Natural killer cell treated with Interleukin-12 subunit alpha and Interleukin-12 subunit beta and Interleukin-15 and Interleukin-18, amount 100 ng/mL, for 72 hours (primary cell): ENCODE measurements around the gene SUSD1. TPM values are rescaled to one million over a fixed set of nuclear protein-coding genes. Genes with fewer than 3 reads are reported as not detected.

Source experiments
- ATAC-seq, 2 donors: fragments of 150-1000 bp; cut with Tn5 transposase in 1 of 2; sonication (Bioruptor Pico), chemical (Tn5 transposase) in 1 of 2; 2 replicates each; pipeline ENCODE4 v1.10.0; 2021
- DNase-seq: peaks from one replicate; pipeline ENCODE4 v3.0.0; 2022; ENCODE audit warnings: low spot score
- H3K27ac Mint-ChIP-seq, 2 donors: 1 replicate in 1 of 2; 2 replicates in 1 of 2; pipeline ENCODE4 v1.8.0; 2022; ENCODE audit warnings: mixed read lengths in 2 of 2, mild to moderate bottlenecking in 1 of 2, moderate library complexity in 1 of 2
- H3K27me3 Mint-ChIP-seq, 2 donors: 1 replicate in 1 of 2; 2 replicates in 1 of 2; pipeline ENCODE4 v1.8.0; 2022; ENCODE audit warnings: mixed read lengths in 2 of 2
- H3K36me3 Mint-ChIP-seq: one replicate; pipeline ENCODE4 v1.8.0; 2022; ENCODE audit warnings: mixed read lengths
- H3K4me1 Mint-ChIP-seq, 2 donors: 1 replicate in 1 of 2; 2 replicates in 1 of 2; pipeline ENCODE4 v1.8.0; 2022; ENCODE audit warnings: low read depth in 2 of 2, mixed read lengths in 2 of 2, mild to moderate bottlenecking in 1 of 2
- H3K4me3 Mint-ChIP-seq: one replicate; pipeline ENCODE4 v1.8.0; 2022; ENCODE audit warnings: mixed read lengths
- H3K9me3 Mint-ChIP-seq: 2 replicates; pipeline ENCODE4 v1.8.0; 2022; ENCODE audit warnings: mixed read lengths
- total RNA-seq, 2 donors: library from RNA; stranded (reverse); gene quantifications; one replicate each; pipeline ENCODE4 v1.2.3, GENCODE V29; 2022

The SUSD1 gene
- total RNA-seq, 2 donors from 2014 or later = 20.0 to 23.4 TPM

GRCh38 chr9:112025850-112026249, 149.2 kb downstream of the SUSD1 start:
- Mint-ChIP-seq H3K36me3 (peaks cover 7% of the 10 kb centered on the region), H3K4me1 (peaks cover 23 to 29% of the 10 kb centered on the region in 2 donors), H3K4me3 (no peak overlapping the region), H3K9me3 (no peaks in the 10 kb centered on the region), H3K27me3 (peaks cover 8 to 9% of the 10 kb centered on the region in 2 donors), H3K27ac (no peak overlapping the region)
- ATAC-seq (no peak), DNase-seq (no peak)

- Mint-ChIP-seq H3K4me1 (peaks cover 6 to 8% of the 10 kb centered on the region in 2 donors), H3K27me3 (peaks cover 8 to 19% of the 10 kb centered on the region in 2 donors), H3K36me3 (no peaks in the 10 kb centered on the region), H3K9me3 (no peaks in the 10 kb centered on the region), H3K4me3 (no peak overlapping the region), H3K27ac (no peak overlapping the region)
- DNase-seq (no peak), ATAC-seq (no peak)
Observed at GRCh38 chr9:112021742-112022141, 153.4 kb downstream of the SUSD1 start.

- peaks cover 6 to 8% of the 10 kb centered on the region in 2 donors for H3K4me1 Mint-ChIP-seq
- H3K9me3 Mint-ChIP-seq = no peaks in the 10 kb centered on the region
- ATAC-seq = peak in 1 of 2 donors; percentile 48
- no peaks in the 10 kb centered on the region for H3K36me3 Mint-ChIP-seq
- peak overlapping the region; percentile 8 for H3K4me3 Mint-ChIP-seq
- DNase-seq = no peak
- H3K27me3 Mint-ChIP-seq = peaks cover 8 to 20% of the 10 kb centered on the region in 2 donors
- H3K27ac Mint-ChIP-seq = no peak overlapping the region
Observed at GRCh38 chr9:112020680-112021596, 154.2 kb downstream of the SUSD1 start.

- H3K27me3 Mint-ChIP-seq = peaks cover 10 to 18% of the 10 kb centered on the region in 2 donors
- no peak overlapping the region for H3K4me3 Mint-ChIP-seq
- H3K36me3 Mint-ChIP-seq = no peaks in the 10 kb centered on the region
- no peak overlapping the region for H3K27ac Mint-ChIP-seq
- peaks cover 3 to 11% of the 10 kb centered on the region in 2 donors for H3K4me1 Mint-ChIP-seq
- no peak for DNase-seq
- no peak for ATAC-seq
- no peaks in the 10 kb centered on the region for H3K9me3 Mint-ChIP-seq
Observed at GRCh38 chr9:112017878-112018277, 157.2 kb downstream of the SUSD1 start.

DNA sequence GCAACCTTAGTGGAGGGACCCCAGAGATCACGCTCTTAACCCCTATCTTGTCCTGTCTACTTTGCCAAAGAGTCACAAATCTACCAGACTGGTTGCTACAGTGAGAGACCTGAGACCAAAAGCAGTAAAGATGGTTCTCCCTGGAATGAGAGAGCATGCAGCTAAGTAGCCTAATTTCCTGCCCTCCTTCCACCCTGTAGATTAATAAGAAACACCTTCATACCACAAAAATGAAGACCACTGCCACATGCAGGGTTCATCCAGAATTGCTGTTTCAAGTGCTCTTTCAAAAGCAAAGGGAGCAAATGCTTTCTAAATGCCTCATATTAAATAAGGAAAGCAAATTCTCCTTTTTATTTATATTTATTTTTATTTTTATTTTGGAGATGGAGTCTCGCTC, 159.4 kb downstream of the SUSD1 start:
- Mint-ChIP-seq H3K4me3 (no peak overlapping the region), H3K27me3 (peaks cover 9 to 14% of the 10 kb centered on the region in 2 donors), H3K27ac (no peak overlapping the region), H3K36me3 (no peaks in the 10 kb centered on the region), H3K9me3 (no peaks in the 10 kb centered on the region), H3K4me1 (peaks cover 10 to 18% of the 10 kb centered on the region in 2 donors)
- DNase-seq (no peak), ATAC-seq (no peak)

GRCh38 chr9:112015149-112015548, 159.9 kb downstream of the SUSD1 start:
- peaks cover 9 to 14% of the 10 kb centered on the region in 2 donors for H3K27me3 Mint-ChIP-seq
- H3K4me3 Mint-ChIP-seq = no peak overlapping the region
- no peaks in the 10 kb centered on the region for H3K9me3 Mint-ChIP-seq
- no peak for ATAC-seq
- no peaks in the 10 kb centered on the region for H3K36me3 Mint-ChIP-seq
- no peak for DNase-seq
- H3K4me1 Mint-ChIP-seq = peaks cover 9 to 15% of the 10 kb centered on the region in 2 donors
- H3K27ac Mint-ChIP-seq = no peak overlapping the region

- no peaks in the 10 kb centered on the region for H3K9me3 Mint-ChIP-seq
- DNase-seq (no peak), ATAC-seq (no peak)
- peaks cover 9 to 14% of the 10 kb centered on the region in 2 donors for H3K27me3 Mint-ChIP-seq
- peaks cover 15% of the 10 kb centered on the region in 2 donors for H3K4me1 Mint-ChIP-seq
- peak overlapping the region in 1 of 2 donors; percentile 19 for H3K27ac Mint-ChIP-seq
- H3K36me3 Mint-ChIP-seq = no peaks in the 10 kb centered on the region
- H3K4me3 Mint-ChIP-seq = no peak overlapping the region
Observed at GRCh38 chr9:112013266-112013665, 161.8 kb downstream of the SUSD1 start.

DNA sequence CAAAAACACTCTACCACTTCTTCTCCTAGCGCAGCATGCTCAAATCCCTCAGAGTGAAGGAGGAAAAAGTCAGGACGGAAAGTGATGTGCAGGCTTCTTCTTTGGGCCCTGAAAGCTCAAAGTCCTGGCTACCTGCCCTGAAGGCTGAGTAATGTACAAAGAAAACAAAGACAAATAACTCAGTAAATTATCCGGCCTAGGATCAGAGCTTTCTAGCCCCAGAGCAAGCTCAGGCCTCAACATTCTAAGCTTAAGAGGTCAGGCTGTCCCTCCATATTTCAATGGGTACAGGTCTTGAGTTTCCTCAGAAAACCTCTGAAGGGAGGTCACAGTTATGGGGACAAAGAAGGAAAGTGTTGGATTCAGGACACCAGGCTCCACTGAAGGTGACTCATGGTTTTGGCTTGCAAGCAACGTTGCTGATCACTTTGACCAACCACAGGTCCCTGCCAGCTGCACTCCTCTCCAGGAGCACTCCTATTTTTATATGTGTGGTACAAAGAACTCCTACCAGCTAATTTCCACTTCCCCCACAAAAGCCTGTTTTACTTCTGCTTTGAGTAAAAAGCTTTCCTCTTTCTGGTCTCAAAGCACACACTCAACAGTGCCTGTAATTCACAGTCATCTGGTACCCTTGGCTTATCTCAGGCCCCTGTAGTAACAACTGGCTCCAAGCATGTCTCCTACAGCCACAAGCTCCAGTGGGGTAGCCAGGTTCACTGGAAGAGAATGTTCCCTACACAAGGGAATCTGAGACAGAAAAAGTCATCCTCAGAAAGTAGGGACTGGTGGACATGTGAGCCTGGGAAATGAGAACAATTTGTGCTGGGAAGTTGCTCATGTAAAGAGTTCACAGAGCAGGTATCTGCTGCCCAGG, 162.8 kb downstream of the SUSD1 start:
- no peak for DNase-seq
- Mint-ChIP-seq H3K36me3 (no peaks in the 10 kb centered on the region), H3K27me3 (peaks cover 8 to 9% of the 10 kb centered on the region in 2 donors), H3K27ac (no peak overlapping the region), H3K4me3 (peak overlapping the region; percentile 32), H3K9me3 (no peaks in the 10 kb centered on the region), H3K4me1 (peaks cover 15 to 19% of the 10 kb centered on the region in 2 donors)
- ATAC-seq = peak; percentile 71 to 93

GRCh38 chr9:112011051-112011620, 164.0 kb downstream of the SUSD1 start:
- H3K4me3 Mint-ChIP-seq = no peak overlapping the region
- no peak for ATAC-seq
- peaks cover 3 to 9% of the 10 kb centered on the region in 2 donors for H3K27me3 Mint-ChIP-seq
- H3K36me3 Mint-ChIP-seq = no peaks in the 10 kb centered on the region
- DNase-seq = no peak
- H3K4me1 Mint-ChIP-seq = peaks cover 15 to 19% of the 10 kb centered on the region in 2 donors
- H3K27ac Mint-ChIP-seq = no peak overlapping the region
- H3K9me3 Mint-ChIP-seq = no peaks in the 10 kb centered on the region

DNA sequence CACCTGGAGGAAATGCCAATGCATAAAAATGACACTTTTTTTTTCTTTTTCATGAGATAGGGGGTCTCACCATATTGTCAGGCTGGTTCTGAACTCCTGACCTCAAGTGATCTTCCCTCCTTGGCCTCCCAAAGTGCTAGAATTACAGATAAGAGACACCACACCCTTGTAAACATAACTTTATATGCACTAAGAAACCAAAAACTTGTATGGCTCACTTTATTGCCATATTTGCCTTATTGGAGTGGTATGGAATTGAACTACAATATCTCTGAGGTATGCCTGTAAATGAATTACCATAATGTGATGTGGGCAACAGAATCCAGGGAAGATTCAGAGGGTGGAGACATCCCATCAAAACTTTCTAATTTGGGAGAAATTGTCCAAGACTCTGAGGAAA, 164.6 kb downstream of the SUSD1 start:
- H3K36me3 Mint-ChIP-seq = no peaks in the 10 kb centered on the region
- no peak overlapping the region for H3K4me3 Mint-ChIP-seq
- H3K27ac Mint-ChIP-seq = no peak overlapping the region
- DNase-seq = no peak
- H3K4me1 Mint-ChIP-seq = peaks cover 15 to 19% of the 10 kb centered on the region in 2 donors
- no peaks in the 10 kb centered on the region for H3K9me3 Mint-ChIP-seq
- H3K27me3 Mint-ChIP-seq = peaks cover under 1 to 7% of the 10 kb centered on the region in 2 donors
- no peak for ATAC-seq

DNA sequence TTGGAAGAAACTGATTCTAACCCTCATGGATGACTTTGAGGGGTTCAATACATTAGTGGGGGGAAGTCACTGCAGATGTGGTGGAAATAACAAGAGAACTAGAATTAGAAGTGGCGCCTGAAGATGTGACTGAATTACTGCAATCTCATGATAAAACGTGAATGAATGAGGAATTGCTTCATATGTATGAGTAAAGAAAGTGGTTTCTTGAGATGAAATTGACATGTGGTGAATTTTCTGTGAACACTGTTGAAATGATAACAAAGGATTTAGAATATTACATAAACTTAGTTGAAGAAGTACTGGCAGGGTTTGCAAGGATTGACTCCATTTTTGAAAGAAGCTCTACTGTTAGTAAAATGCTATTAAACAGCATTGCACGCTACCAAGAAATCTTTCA, 165.4 kb downstream of the SUSD1 start:
- H3K27me3 Mint-ChIP-seq = peaks cover 0 to 3% of the 10 kb centered on the region in 2 donors
- H3K4me3 Mint-ChIP-seq = no peak overlapping the region
- ATAC-seq = no peak
- peak overlapping the region in 1 of 2 donors; percentile 39 for H3K27ac Mint-ChIP-seq
- no peaks in the 10 kb centered on the region for H3K9me3 Mint-ChIP-seq
- no peaks in the 10 kb centered on the region for H3K36me3 Mint-ChIP-seq
- DNase-seq = no peak
- H3K4me1 Mint-ChIP-seq = peaks cover 15 to 19% of the 10 kb centered on the region in 2 donors

GRCh38 chr9:112007575-112008240, 167.4 kb downstream of the SUSD1 start:
- no peak for ATAC-seq
- no peaks in the 10 kb centered on the region for H3K36me3 Mint-ChIP-seq
- H3K9me3 Mint-ChIP-seq = no peaks in the 10 kb centered on the region
- peaks cover 9 to 18% of the 10 kb centered on the region in 2 donors for H3K4me1 Mint-ChIP-seq
- DNase-seq = no peak
- peaks cover 0 to 4% of the 10 kb centered on the region in 2 donors for H3K27me3 Mint-ChIP-seq
- no peak overlapping the region for H3K27ac Mint-ChIP-seq
- H3K4me3 Mint-ChIP-seq = no peak overlapping the region
